Omental fat pad (tissue), 4 donors: ENCODE results near the gene DNAAF5. TPM values are rescaled to one million over a fixed set of nuclear protein-coding genes. Genes with fewer than 3 reads are reported as not detected.
"Not testable (repeated sequence)": the region's sequence is repeated elsewhere in the genome, so short reads cannot be mapped to it uniquely, and the experiment has no call there.

ENCODE experiments used
- ATAC-seq: fragments of 150-250 bp; one replicate; pipeline ENCODE4 v1.9.1; 2016; ENCODE audit warnings: mild to moderate bottlenecking, moderate library complexity; ENCODE audit not compliant: low FRiP score
- DNase-seq: peaks from one replicate; pipeline ENCODE4 v3.0.0-alpha.2; 2019; ENCODE audit warnings: low spot score
- total RNA-seq, 4 donors: library from RNA; depleted of rRNA; stranded (reverse); fragments of >200 nt; gene quantifications; one replicate each; pipeline ENCODE4 v1.1.0, GENCODE V29; 2016
- TF ChIP-seq, protein P1 (sequence below), 3 donors: fragments of 450-650 bp; IDR thresholded peaks; one replicate each; pipeline ENCODE4 v1.5.1; 2016 to 2017; ENCODE audit warnings: antibody characterized with exemption in 3 of 3, mild to moderate bottlenecking in 3 of 3, moderate library complexity in 2 of 3

DNAAF5 gene
- total RNA-seq, 4 donors from 2014 or later, result 15.7 to 27.1 (median 25.1) TPM

DNA sequence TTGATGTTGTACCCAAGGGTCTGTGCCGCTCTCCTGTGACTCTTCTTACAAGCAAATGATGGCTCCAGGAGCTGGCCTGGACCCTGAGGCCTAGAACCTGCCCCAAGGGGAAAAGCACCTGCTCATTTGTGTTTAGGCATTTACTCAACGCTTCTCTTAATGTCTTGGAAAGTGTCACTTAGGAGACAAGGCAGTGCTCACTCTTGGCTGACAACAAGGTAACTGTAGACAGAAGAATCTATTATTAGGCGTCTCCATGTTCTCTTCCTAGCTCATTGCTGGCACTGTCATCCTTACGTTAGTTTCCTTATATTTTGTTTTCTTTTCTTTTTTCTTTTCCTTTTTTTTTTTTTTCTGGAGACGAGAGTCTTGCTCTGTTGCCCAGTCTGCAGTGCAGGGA, 67.7 kb downstream of the DNAAF5 start:
- ATAC-seq (no peak), DNase-seq (no peak)
- TF ChIP-seq, protein P1, sequence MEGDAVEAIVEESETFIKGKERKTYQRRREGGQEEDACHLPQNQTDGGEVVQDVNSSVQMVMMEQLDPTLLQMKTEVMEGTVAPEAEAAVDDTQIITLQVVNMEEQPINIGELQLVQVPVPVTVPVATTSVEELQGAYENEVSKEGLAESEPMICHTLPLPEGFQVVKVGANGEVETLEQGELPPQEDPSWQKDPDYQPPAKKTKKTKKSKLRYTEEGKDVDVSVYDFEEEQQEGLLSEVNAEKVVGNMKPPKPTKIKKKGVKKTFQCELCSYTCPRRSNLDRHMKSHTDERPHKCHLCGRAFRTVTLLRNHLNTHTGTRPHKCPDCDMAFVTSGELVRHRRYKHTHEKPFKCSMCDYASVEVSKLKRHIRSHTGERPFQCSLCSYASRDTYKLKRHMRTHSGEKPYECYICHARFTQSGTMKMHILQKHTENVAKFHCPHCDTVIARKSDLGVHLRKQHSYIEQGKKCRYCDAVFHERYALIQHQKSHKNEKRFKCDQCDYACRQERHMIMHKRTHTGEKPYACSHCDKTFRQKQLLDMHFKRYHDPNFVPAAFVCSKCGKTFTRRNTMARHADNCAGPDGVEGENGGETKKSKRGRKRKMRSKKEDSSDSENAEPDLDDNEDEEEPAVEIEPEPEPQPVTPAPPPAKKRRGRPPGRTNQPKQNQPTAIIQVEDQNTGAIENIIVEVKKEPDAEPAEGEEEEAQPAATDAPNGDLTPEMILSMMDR (IDR thresholded peaks at IDR 0.05), result no peak

DNA sequence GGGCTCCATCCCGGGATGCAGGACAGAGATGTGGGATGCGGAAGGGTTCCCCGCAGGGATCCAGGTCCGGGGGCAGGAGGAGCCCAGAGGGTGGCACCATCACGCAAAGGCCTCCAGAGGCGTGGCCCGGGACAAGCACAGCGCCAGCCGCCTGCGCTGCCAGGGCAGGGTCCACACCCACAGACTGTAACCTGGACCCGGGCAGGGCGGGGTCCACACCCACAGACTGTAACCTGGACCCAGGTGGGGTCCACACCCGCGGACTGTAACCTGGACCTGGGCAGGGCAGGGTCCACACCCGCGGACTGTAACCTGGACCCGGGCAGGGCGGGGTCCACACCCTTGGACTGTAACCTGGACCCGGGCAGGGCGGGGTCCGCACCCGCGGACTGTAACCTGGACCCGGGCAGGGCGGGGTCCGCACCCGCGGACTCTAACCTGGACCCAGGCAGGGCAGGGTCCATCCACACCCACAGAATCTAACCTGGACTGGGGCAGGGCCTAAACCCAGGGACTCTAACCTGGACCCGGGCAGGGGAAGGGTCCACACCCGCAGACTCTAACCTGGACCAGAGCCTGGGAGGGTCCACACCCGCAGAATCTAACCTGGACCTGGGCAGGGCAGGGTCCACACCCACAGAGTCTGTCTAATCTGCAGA, 68.3 kb downstream of the DNAAF5 start:
- DNase-seq (no peak), ATAC-seq (no peak)

DNA sequence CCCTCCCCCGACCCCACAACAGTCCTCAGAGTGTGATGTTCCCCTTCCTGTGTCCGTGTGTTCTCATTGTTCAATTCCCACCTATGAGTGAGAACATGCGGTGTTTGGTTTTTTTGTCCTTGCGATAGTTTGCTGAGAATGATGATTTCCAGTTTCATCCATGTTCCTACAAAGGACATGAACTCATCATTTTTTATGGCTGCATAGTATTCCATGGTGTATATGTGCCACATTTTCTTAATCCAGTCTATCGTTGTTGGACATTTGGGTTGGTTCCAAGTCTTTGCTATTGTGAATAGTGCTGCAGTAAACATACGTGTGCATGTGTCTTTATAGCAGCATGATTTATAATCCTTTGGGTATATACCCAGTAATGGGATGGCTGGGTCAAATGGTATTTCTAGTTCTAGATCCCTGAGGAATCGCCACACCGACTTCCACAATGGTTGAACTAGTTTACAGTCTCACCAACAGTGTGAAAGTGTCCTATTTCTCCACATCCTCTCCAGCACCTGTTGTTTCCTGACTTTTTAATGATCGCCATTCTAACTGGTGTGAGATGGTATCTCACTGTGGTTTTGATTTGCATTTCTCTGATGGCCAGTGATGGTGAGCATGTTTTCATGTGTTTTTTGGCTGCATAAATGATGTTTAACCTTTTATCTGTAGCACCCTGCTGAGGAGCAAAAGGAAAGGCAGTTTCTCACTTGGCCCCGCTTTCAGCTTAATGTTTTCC, 70.1 kb downstream of the DNAAF5 start:
- not testable (repeated sequence) for DNase-seq, ATAC-seq

More for the DNA sequence above, 68.3 kb downstream of the DNAAF5 start:
- TF ChIP-seq, protein P1 (IDR thresholded peaks at IDR 0.05), result no peak

DNA sequence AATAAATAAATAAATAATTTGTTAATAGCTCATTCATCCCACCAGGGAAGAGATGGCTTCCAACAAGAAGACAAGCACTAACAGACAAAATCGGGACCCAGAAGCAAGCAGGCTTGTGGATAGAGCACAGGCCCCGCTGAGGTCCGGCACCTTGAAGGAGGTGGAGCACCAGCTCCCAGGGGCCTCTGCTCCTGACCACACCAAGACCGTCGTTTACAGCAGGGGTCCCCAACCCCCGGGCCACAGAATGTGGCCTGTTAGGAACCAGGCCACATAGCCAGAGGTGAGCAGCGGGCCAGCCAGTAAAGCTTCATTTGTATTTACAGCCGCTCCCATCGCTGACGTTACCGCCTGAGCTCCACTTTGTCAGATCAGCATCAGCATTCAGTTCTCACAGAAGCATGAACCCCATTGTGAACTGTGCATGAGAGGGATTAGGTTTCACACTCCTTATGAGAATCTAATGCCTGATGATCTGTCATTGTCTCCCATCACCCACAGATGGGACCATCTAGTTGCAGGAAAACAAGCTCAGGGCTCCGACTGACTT, 72.5 kb downstream of the DNAAF5 start:
- ATAC-seq, result no peak
- TF ChIP-seq, protein P1 (IDR thresholded peaks at IDR 0.05), result no peak
- DNase-seq, result no peak

DNA sequence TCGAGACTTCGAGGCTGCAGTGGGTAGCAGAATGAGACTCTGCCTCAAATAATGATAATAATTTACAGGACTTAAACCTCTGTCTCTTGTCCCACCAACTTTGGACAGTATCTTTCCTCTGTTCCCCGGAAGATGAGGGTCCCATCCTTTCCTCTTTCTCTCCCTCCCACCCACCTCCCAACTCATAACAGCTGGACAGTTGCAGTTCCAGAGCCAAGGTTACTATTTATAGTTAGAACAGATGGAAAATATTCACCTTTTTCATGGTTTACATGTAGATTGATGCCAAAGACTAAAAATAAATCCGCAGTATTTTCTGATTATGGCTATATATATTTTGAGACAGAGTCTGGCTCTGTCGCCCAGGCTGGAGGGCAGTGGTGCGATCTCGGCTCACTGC, 74.2 kb downstream of the DNAAF5 start:
- DNase-seq (no peak), ATAC-seq (no peak)
- TF ChIP-seq, protein P1 (IDR thresholded peaks at IDR 0.05), result no peak

DNA sequence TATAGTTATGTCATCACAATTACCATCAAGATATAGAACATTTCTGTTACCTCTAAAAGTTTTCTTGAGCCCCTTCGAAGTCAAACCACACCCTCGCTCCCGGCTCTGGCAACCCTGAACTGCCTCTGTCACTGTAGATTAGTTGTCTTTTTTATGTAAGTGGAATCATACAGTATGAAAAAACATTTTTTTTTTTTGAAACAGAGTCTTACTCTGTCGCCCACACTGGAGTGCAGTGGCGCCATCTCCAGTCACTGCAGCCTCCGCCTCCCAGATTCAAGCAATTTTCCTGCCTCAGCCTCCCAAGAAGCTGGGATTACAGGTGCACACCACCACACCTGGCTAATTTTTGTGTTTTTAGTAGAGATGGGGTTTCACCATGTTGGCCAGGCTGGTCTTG, 74.9 kb downstream of the DNAAF5 start:
- not testable (repeated sequence) for DNase-seq

DNA sequence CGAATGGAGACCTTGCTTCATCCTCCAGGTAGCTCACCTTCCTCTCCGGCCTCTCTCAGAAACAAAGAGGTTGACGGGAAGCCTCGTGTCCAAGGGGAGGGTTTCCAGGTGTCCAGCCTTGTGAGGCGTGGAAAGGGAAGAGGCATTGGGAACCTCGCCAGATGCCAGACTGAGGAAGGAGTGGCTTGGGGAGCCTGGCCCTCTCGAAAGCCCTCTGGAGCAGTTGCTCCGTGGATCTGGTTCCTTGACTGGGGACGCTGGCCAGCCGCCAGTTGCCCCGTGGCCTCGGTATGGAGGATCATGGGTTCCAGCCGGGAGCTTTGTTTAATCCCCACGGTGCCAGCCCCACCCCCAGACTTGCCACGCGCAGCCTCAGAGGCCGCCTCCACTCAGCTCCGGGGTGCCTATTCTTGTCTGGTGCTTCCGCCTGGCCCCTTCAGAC, 75.5 kb downstream of the DNAAF5 start:
- TF ChIP-seq, protein P1 (IDR thresholded peaks at IDR 0.05), result no peak
- ATAC-seq (peak; percentile 72), DNase-seq (no peak)

More for the DNA sequence above, 74.9 kb downstream of the DNAAF5 start:
- ATAC-seq, result not testable (repeated sequence)
